Chondrocyte (in vitro differentiated cells): ENCODE data around the gene TUBB4B. TPM values are rescaled to one million over a fixed set of nuclear protein-coding genes. Genes with fewer than 3 reads are reported as not detected.

ENCODE experiments used
- DNase-seq: peaks from one replicate; pipeline ENCODE4 v3.0.0; 2021; ENCODE audit warnings: mixed read lengths, low spot score
- H3K27ac Mint-ChIP-seq: one replicate; pipeline ENCODE4 v1.8.0; 2021; ENCODE audit warnings: mild to moderate bottlenecking, moderate library complexity, mixed read lengths; ENCODE audit not compliant: unreplicated experiment
- H3K27me3 Mint-ChIP-seq: 2 replicates; pipeline ENCODE4 v1.8.0; 2021; ENCODE audit warnings: low read depth, mixed read lengths
- H3K36me3 Mint-ChIP-seq: 2 replicates; pipeline ENCODE4 v1.8.0; 2021; ENCODE audit warnings: low read depth, mixed read lengths
- H3K4me1 Mint-ChIP-seq: 2 replicates; pipeline ENCODE4 v1.8.0; 2021; ENCODE audit warnings: low read depth, mild to moderate bottlenecking, mixed read lengths
- H3K4me3 Mint-ChIP-seq: one replicate; pipeline ENCODE4 v1.8.0; 2021; ENCODE audit warnings: mild to moderate bottlenecking, moderate library complexity, mixed read lengths; ENCODE audit not compliant: unreplicated experiment
- H3K9me3 Mint-ChIP-seq: 2 replicates; pipeline ENCODE4 v1.8.0; 2021; ENCODE audit warnings: low read depth, mixed read lengths
- total RNA-seq: library from RNA; stranded (reverse); gene quantifications from 3 replicates; pipeline ENCODE4 v1.2.1, GENCODE V29; 2021
- TF ChIP-seq, protein P1 (sequence below): fragments of 200-600 bp; sonication (generic); IDR thresholded peaks from 2 replicates; pipeline ENCODE4 v1.5.0; 2021; ENCODE audit warnings: antibody characterized with exemption, mild to moderate bottlenecking, moderate library complexity

Gene TUBB4B
- total RNA-seq, 1 donor from 2014 or later = 117 TPM

DNA sequence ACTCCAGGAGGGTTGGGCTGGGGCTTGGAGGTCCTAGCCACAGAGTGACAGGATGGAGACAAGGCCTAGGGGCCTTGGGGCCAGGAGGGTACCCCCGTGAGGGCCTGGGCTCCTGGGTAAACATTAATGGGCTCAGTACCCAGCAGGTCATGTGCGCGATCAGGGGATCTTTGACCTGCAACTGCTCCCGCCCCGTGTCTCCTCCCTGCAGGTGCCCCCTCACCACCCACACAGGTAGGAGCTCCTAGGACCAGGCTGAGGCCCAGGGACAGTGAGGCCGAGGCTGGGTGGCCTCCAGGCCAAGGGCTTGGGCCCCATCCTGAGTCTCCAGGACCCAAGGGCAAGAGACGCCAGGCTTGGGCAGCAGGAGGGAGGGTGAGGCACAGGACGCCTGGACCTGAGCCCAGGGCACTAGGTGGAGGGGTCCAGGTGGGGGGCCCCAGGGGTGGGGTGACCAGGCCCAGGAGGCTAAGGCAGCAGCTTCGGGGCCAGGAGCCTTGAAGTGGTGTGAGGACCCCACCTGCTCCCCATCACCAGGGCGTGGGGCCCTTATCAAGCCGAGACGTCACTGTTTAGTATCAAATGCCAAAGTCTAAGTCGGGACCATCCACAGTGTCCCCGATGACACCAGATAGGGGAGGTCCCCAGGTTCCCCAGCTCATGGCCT is 10.2 kb upstream of the TUBB4B start, which contains the start of gene SLC34A3:
TSS of gene SLC34A3 (plus strand) at position 197 of the 667 bp plus-strand sequence. CDS start 802 bp downstream, outside the sequence.
- Mint-ChIP-seq H3K36me3 (no peaks in the 10 kb centered on the region), H3K9me3 (no peaks in the 10 kb centered on the region), H3K4me3 (no peak within 1 kb of the TSS), H3K27ac (no peak within 1 kb of the TSS), H3K4me1 (peaks cover 6% of the 10 kb centered on the region), H3K27me3 (peaks cover 2% of the 10 kb centered on the region)
- TF ChIP-seq, protein P1, sequence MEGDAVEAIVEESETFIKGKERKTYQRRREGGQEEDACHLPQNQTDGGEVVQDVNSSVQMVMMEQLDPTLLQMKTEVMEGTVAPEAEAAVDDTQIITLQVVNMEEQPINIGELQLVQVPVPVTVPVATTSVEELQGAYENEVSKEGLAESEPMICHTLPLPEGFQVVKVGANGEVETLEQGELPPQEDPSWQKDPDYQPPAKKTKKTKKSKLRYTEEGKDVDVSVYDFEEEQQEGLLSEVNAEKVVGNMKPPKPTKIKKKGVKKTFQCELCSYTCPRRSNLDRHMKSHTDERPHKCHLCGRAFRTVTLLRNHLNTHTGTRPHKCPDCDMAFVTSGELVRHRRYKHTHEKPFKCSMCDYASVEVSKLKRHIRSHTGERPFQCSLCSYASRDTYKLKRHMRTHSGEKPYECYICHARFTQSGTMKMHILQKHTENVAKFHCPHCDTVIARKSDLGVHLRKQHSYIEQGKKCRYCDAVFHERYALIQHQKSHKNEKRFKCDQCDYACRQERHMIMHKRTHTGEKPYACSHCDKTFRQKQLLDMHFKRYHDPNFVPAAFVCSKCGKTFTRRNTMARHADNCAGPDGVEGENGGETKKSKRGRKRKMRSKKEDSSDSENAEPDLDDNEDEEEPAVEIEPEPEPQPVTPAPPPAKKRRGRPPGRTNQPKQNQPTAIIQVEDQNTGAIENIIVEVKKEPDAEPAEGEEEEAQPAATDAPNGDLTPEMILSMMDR = no peak
- DNase-seq = no peak

DNA sequence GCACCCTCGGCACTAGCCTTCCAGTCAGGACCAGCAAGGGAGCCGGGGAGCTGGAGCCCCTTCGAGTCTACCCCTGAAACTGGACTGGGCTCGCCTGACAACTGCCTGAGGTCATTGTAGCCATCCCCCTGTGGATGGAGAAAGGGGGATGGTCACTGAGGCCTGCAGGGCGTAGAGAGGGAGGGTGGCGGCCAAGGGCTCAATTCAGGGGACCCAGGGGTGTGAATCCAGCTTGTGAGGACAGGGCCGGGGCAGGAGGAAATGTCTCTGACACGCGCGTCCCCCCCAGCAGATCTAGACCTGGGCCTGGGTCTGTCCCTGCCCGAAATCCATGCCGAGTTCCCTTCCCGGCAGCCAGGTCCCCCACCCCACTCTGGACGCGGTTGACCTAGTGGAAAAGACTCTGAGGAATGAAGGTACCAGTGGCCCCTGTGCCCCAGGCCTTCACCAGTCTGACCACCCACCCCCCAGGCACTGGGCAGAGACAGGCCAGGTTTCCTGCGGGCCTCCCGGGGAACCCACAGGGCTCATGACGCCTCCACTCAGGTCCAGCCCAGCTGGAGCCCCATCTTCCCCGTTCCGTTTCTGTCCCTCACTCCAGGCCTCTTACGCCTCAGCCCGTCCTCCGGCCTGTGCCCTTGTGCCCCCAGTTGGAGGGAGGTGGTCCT is 9.6 kb upstream of the TUBB4B start:
- TF ChIP-seq, protein P1 = no peak
- DNase-seq = no peak
- Mint-ChIP-seq H3K27me3 (peaks cover 2% of the 10 kb centered on the region), H3K27ac (no peak overlapping the region), H3K4me3 (no peak overlapping the region), H3K4me1 (peaks cover 6% of the 10 kb centered on the region), H3K9me3 (no peaks in the 10 kb centered on the region), H3K36me3 (no peaks in the 10 kb centered on the region)

DNA sequence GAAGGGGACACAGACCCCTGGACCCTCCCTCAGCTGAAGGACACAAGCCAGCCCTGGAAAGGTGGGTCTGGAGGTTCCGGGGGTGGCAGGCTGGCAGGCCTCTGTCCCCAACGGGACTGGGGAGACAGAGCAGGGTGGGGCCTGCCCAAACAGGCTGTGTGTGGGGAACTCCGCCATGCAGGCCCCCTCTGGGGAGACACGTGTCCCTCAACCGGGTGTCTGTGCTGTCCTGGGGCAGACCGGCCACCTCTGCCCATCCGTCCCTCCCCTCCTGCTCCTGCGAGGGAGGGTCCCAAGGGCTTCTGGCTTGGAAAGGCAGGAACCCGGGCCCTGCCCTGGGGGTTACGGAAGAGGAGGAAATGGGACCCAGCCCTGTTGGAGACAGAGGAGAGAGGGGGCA is 9.0 kb upstream of the TUBB4B start:
- Mint-ChIP-seq H3K27me3 (peaks cover 2% of the 10 kb centered on the region), H3K4me3 (no peak overlapping the region), H3K36me3 (no peaks in the 10 kb centered on the region), H3K9me3 (no peaks in the 10 kb centered on the region), H3K4me1 (peaks cover 6% of the 10 kb centered on the region), H3K27ac (no peak overlapping the region)
- TF ChIP-seq, protein P1 = no peak
- DNase-seq = no peak

DNA sequence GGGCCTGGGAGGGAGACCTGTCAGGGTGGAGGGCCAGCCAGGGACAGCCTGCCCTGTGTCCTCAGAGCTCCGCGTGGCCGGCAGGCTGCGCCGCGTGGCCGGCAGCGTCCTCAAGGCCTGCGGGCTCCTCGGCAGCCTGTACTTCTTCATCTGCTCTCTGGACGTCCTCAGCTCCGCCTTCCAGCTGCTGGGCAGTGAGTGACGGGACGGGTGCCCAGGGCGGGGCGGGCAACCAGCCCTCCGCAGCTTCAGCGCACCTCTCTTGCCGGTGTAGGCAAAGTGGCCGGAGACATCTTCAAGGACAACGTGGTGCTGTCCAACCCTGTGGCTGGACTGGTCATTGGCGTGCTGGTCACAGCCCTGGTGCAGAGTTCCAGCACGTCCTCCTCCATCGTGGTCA is 8.6 kb upstream of the TUBB4B start:
- Mint-ChIP-seq H3K27ac (no peak overlapping the region), H3K4me1 (peaks cover 2% of the 10 kb centered on the region), H3K36me3 (no peaks in the 10 kb centered on the region), H3K27me3 (peaks cover 2% of the 10 kb centered on the region), H3K4me3 (no peak overlapping the region), H3K9me3 (no peaks in the 10 kb centered on the region)
- no peak for DNase-seq
- TF ChIP-seq, protein P1 = no peak

DNA sequence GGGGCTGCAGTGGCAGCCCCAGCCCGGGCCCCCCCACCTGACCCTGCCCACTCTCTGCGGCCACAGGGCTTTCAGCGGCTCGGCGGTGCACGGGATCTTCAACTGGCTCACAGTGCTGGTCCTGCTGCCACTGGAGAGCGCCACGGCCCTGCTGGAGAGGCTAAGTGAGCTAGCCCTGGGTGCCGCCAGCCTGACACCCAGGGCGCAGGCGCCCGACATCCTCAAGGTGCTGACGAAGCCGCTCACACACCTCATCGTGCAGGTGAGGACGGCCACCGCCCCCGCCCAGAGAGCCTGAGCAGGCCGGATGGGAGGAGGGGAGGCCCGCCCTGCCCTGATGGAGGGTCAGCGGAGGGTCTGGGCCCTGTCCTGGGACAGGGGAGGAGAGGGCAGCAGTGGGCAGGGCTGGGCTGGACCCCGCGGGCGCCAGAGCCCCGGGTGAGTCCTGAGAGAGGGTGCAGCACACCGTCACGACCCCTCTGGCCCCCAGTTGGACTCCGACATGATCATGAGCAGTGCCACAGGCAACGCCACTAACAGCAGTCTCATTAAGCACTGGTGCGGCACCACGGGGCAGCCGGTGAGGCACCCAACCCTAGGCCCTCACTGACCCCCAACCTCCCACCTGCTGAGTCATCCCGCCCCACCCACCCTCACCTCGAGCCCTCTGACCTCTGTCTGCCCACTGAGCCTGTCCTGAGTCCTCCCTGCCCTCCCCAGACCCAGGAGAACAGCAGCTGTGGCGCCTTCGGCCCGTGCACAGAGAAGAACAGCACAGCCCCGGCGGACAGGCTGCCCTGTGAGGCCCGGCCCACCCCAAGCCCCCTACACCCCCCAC is 7.7 kb upstream of the TUBB4B start:
- Mint-ChIP-seq H3K36me3 (no peaks in the 10 kb centered on the region), H3K9me3 (no peaks in the 10 kb centered on the region), H3K4me1 (no peaks in the 10 kb centered on the region), H3K27me3 (no peaks in the 10 kb centered on the region), H3K4me3 (no peak overlapping the region), H3K27ac (no peak overlapping the region)
- no peak for DNase-seq
- TF ChIP-seq, protein P1 = no peak
